ENCODE data around the gene BRINP2.

- TF ChIP-seq FOXM1 (IDR thresholded peaks at IDR 0.05; ENCODE audit: borderline replicate concordance) (no peak), FOXA1 (IDR thresholded peaks at IDR 0.05) (no peak), TARDBP (IDR thresholded peaks at IDR 0.05) (no peak), ZNF384 (IDR thresholded peaks at IDR 0.05) (no peak), NFRKB (IDR thresholded peaks at IDR 0.05) (no peak), SP1 (IDR thresholded peaks at IDR 0.05) (no peak), ELF4 (IDR thresholded peaks at IDR 0.05) (no peak), SUZ12 (IDR thresholded peaks at IDR 0.05) (no peak), FOXK2 (IDR thresholded peaks at IDR 0.05) (no peak), BHLHE40 (IDR thresholded peaks at IDR 0.05; ENCODE audit: borderline replicate concordance) (no peak), LEF1 (IDR thresholded peaks at IDR 0.05; ENCODE audit: borderline replicate concordance) (no peak), CTBP1 (IDR thresholded peaks at IDR 0.05; ENCODE audit: borderline replicate concordance) (no peak), HDGF (IDR thresholded peaks at IDR 0.05; ENCODE audit: borderline replicate concordance) (no peak)
These were observed 14.5 kb downstream of the BRINP2 start for GRCh38 chr1:177185209-177185608.

All from HEK293T (cell line).